ENCODE data around the gene IRS2. TPM values are rescaled to one million over a fixed set of nuclear protein-coding genes. Genes with fewer than 3 reads are reported as not detected.

The IRS2 gene
- total RNA-seq, 1 experiment from 2014 or later: 5.9 TPM

GRCh38 chr13:109759609-109760008, 26.8 kb downstream of the IRS2 start:
- Histone ChIP-seq H3K27me3 (ENCODE audit: control insufficient read depth, insufficient read depth, low read length) (no peaks in the 10 kb centered on the region), H3K9me3 (ENCODE audit: control insufficient read depth, insufficient read depth, low read depth, low read length) (no peaks in the 10 kb centered on the region), H3K4me1 (ENCODE audit: control insufficient read depth, insufficient read depth, low read length) (no peaks in the 10 kb centered on the region), H3K4me3 (ENCODE audit: low read depth in 2 of 2, low read length in 2 of 2) (no peak overlapping the region), H3K36me3 (ENCODE audit: control insufficient read depth, insufficient read depth, low read length) (no peaks in the 10 kb centered on the region), H3K27ac (ENCODE audit: low read length) (no peak overlapping the region)
- CTCF ChIA-PET: no interaction called here
- DNase-seq (ENCODE audit: low read depth, low spot score) (no peak), ATAC-seq (no peak)
- intact Hi-C loops (cut with micrococcal nuclease; ENCODE audit: unreplicated experiment) (no loop called here), in situ Hi-C loops (cut with HindIII; ENCODE audit: low pct_unique_long_range_greater_than_20kb, low sequenced_read_pairs) (no loop called here)
- TF ChIP-seq CTCF (IDR thresholded peaks at IDR 0.05) (no peak), TCF7L2 (IDR thresholded peaks at IDR 0.05; ENCODE audit: low read depth, low read length) (no peak), POLR2AphosphoS5 (IDR thresholded peaks at IDR 0.05; ENCODE audit: low read depth, low read length) (no peak), REST (IDR thresholded peaks at IDR 0.05; ENCODE audit: insufficient read depth in 1 of 2, low read depth in 2 of 2, low read length in 1 of 2) (no peak), SIN3A (IDR thresholded peaks at IDR 0.05; ENCODE audit: borderline replicate concordance, insufficient read depth, low read depth, low read length) (no peak)
- POLR2A ChIA-PET: no interaction called here
- BruUV-seq (replicated peaks): no TSS peak

- Histone ChIP-seq H3K27me3 (ENCODE audit: control insufficient read depth, insufficient read depth, low read length) (no peaks in the 10 kb centered on the region), H3K4me1 (ENCODE audit: control insufficient read depth, insufficient read depth, low read length) (no peaks in the 10 kb centered on the region), H3K9me3 (ENCODE audit: control insufficient read depth, insufficient read depth, low read depth, low read length) (no peaks in the 10 kb centered on the region), H3K4me3 (ENCODE audit: low read depth in 2 of 2, low read length in 2 of 2) (no peak overlapping the region), H3K36me3 (ENCODE audit: control insufficient read depth, insufficient read depth, low read length) (no peaks in the 10 kb centered on the region), H3K27ac (ENCODE audit: low read length) (no peak overlapping the region)
- intact Hi-C loops (cut with micrococcal nuclease; ENCODE audit: unreplicated experiment): no loop called here
- DNase-seq (ENCODE audit: low read depth, low spot score) (no peak), ATAC-seq (no peak)
- POLR2A ChIA-PET: no interaction called here
- in situ Hi-C loops (cut with HindIII; ENCODE audit: low pct_unique_long_range_greater_than_20kb, low sequenced_read_pairs): no loop called here
- CTCF ChIA-PET: no interaction called here
- no TSS peak for BruUV-seq (replicated peaks)
- TF ChIP-seq POLR2AphosphoS5 (IDR thresholded peaks at IDR 0.05; ENCODE audit: low read depth, low read length) (no peak), SIN3A (IDR thresholded peaks at IDR 0.05; ENCODE audit: borderline replicate concordance, insufficient read depth, low read depth, low read length) (no peak), TCF7L2 (IDR thresholded peaks at IDR 0.05; ENCODE audit: low read depth, low read length) (no peak), REST (IDR thresholded peaks at IDR 0.05; ENCODE audit: insufficient read depth in 1 of 2, low read depth in 2 of 2, low read length in 1 of 2) (no peak), CTCF (IDR thresholded peaks at IDR 0.05) (no peak)
Measured at GRCh38 chr13:109758937-109759480, 27.4 kb downstream of the IRS2 start.
